Prostate gland (tissue), 2 donors: Measurements from ENCODE around the gene TBL2. TPM values are rescaled to one million over a fixed set of nuclear protein-coding genes. Genes with fewer than 3 reads are reported as not detected.
A peak's percentile ranks its signal among the peaks of the same experiment; 100 is the strongest.

Experiments used
- DNase-seq: peaks from one replicate; pipeline ENCODE4 v3.0.0-alpha.2; 2019; ENCODE audit warnings: low spot score
- H3K27ac ChIP-seq, 2 donors: fragments of 200-600 bp; sonication (generic); 2 replicates each; pipeline ENCODE4 v1.5.1; 2017 to 2019
- H3K27me3 ChIP-seq: fragments of 200-600 bp; sonication (generic); replicated peaks from 2 replicates; pipeline ENCODE4 v1.5.1; 2019; ENCODE audit not compliant: insufficient read depth
- H3K36me3 ChIP-seq, 2 donors: fragments of 200-600 bp; sonication (generic); 1 replicate in 1 of 2; 2 replicates in 1 of 2; pipeline versions ENCODE4 v1.5.1 to v1.8.1; 2017 to 2019
- H3K4me1 ChIP-seq: fragments of 200-600 bp; sonication (generic); replicated peaks from 2 replicates; pipeline ENCODE4 v1.5.1; 2019
- H3K4me3 ChIP-seq, 2 donors: fragments of 200-600 bp; sonication (generic); 2 replicates each; pipeline ENCODE4 v1.5.1; 2017 to 2019
- H3K9me3 ChIP-seq: fragments of 200-600 bp; sonication (generic); 2 replicates; pipeline ENCODE4 v1.5.1; 2017
- CTCF ChIP-seq, 4 experiments: fragments of 200-600 bp in 2 of 4; fragments of 450-650 bp in 2 of 4; sonication (generic) in 2 of 4; IDR thresholded peaks; 1 replicate in 3 of 4; 2 replicates in 1 of 4; pipeline ENCODE4 v1.5.1; 2016 to 2019; ENCODE audit warnings: antibody characterized with exemption in 4 of 4, mild to moderate bottlenecking in 2 of 4, moderate library complexity in 2 of 4
- POLR2A ChIP-seq: fragments of 450-650 bp; IDR thresholded peaks from one replicate; pipeline ENCODE4 v1.6.1; 2016; ENCODE audit warnings: antibody characterized with exemption, mild to moderate bottlenecking
- POLR2AphosphoS5 ChIP-seq: sonication (generic); formaldehyde crosslinking; IDR thresholded peaks from one replicate; pipeline ENCODE4 v1.6.1; 2017; ENCODE audit warnings: antibody characterized with exemption
- WGBS: methylation state at CpG from one replicate; pipeline ENCODE4 v1.1.5; 2018; 5-methylcytosine and 5-hydroxymethylcytosine counted together
- intact Hi-C: fragments of 100-400 bp; cut with DNase I; formaldehyde crosslinking; loops from one replicate; pipeline ENCODE4 v1.14.2; 2022
- total RNA-seq, 2 donors: library from RNA; depleted of rRNA; stranded (reverse); fragments of >200 nt; gene quantifications; one replicate each; pipeline ENCODE4 v1.1.0, GENCODE V29; 2016

TBL2 gene
- total RNA-seq, 2 donors from 2014 or later, result 73.5 to 112 TPM

GRCh38 chr7:73518470-73518869 is 59.9 kb downstream of the TBL2 start:
- peaks cover 9% of the 10 kb centered on the region for H3K4me1 ChIP-seq
- WGBS, result 75% methylated on average over 5 of the region's 5 CpGs
- peak overlapping the region in 1 of 2 donors; percentile 17 for H3K27ac ChIP-seq
- intact Hi-C loops, result no loop called here
- H3K27me3 ChIP-seq, result no peaks in the 10 kb centered on the region
- H3K9me3 ChIP-seq, result no peaks in the 10 kb centered on the region
- H3K4me3 ChIP-seq, result no peak overlapping the region
- TF ChIP-seq POLR2AphosphoS5 (no peak), CTCF (IDR thresholded peaks at IDR 0.05) (no peak), POLR2A (no peak)
- DNase-seq, result no peak
- no peaks in the 10 kb centered on the region for H3K36me3 ChIP-seq

Other genes starting within 250 kb of the TBL2 start
- gene FZD9, start 144.8 kb downstream of the TBL2 start, total RNA-seq, result 1 to 10 TPM; 6.3 to 8.4 TPM
- gene BAZ1B, start 56.3 kb downstream of the TBL2 start, total RNA-seq, result 10 to 100 TPM; 43.4 to 56.4 TPM
- 100 to 1,000 TPM in 1 of 2 donors, 10 to 100 TPM in 1; 78.7 to 105 TPM for gene BCL7B, start 20.9 kb downstream of the TBL2 start, total RNA-seq
- 100 to 1,000 TPM in 1 of 2 donors, 1 to 10 TPM in 1; 9.8 to 123 TPM for gene MLXIPL, start 45.9 kb upstream of the TBL2 start, total RNA-seq
- 10 to 100 TPM in 1 of 2 donors, 1 to 10 TPM in 1; 6.0 to 19.5 TPM for gene VPS37D, start 89.3 kb upstream of the TBL2 start, total RNA-seq
- gene DNAJC30, start 104.9 kb upstream of the TBL2 start, total RNA-seq, result 10 to 100 TPM; 16.3 to 16.8 TPM
- gene BUD23, start 105.0 kb upstream of the TBL2 start, total RNA-seq, result 100 to 1,000 TPM in 1 of 2 donors, 10 to 100 TPM in 1; 72.3 to 196 TPM
- gene STX1A, start 141.1 kb upstream of the TBL2 start, total RNA-seq, result 10 to 100 TPM in 1 of 2 donors, 1 to 10 TPM in 1; 6.8 to 15.3 TPM
- 10 to 100 TPM; 55.2 to 87.8 TPM for gene ABHD11, start 160.2 kb upstream of the TBL2 start, total RNA-seq
- gene CLDN3, start 191.7 kb upstream of the TBL2 start, total RNA-seq, result 100 to 1,000 TPM; 156 to 176 TPM